WTC11 (cell line): ENCODE data around the gene NXN. TPM values are rescaled to one million over a fixed set of nuclear protein-coding genes. Genes with fewer than 3 reads are reported as not detected.

Experiments
- ATAC-seq: fragments of 200-7000 bp; cut with Tn5 transposase; 2 replicates; pipeline ENCODE4 v1.10.0; 2021; ENCODE audit warnings: mild to moderate bottlenecking, moderate library complexity
- CTCF ChIA-PET: fragments of 300-600 bp; sonication (Branson Sonifier 250); formaldehyde crosslinking; loops from one replicate; lab custom pipeline; 2021; ENCODE audit warnings: antibody characterized with exemption; lab: Charles Lee
- POLR2A ChIA-PET: fragments of 350-600 bp; sonication (Branson Sonifier 250); formaldehyde crosslinking; loops from one replicate; lab custom pipeline; 2021; ENCODE audit warnings: antibody characterized with exemption; lab: Charles Lee
- DNase-seq: peaks from one replicate; pipeline ENCODE4 v3.0.0; 2021; ENCODE audit warnings: low spot score
- H3K27ac Mint-ChIP-seq: 2 replicates; pipeline ENCODE4 v1.8.0; 2021; ENCODE audit warnings: mixed read lengths
- H3K27me3 Mint-ChIP-seq: 2 replicates; pipeline ENCODE4 v1.8.0; 2021; ENCODE audit warnings: low read depth, mild to moderate bottlenecking, moderate library complexity, mixed read lengths
- H3K36me3 Mint-ChIP-seq: 2 replicates; pipeline ENCODE4 v1.8.0; 2021; ENCODE audit warnings: mixed read lengths
- H3K4me1 Mint-ChIP-seq: 2 replicates; pipeline ENCODE4 v1.8.0; 2022; ENCODE audit warnings: mixed read lengths
- H3K4me3 Mint-ChIP-seq: 2 replicates; pipeline ENCODE4 v1.8.0; 2021; ENCODE audit warnings: mild to moderate bottlenecking, moderate library complexity, mixed read lengths
- H3K9me3 Mint-ChIP-seq: 2 replicates; pipeline ENCODE4 v1.8.0; 2021; ENCODE audit warnings: mixed read lengths
- ELF4 ChIP-seq: sonication (generic); formaldehyde crosslinking; IDR thresholded peaks from 2 replicates; pipeline ENCODE4 v1.8.1; 2022; ENCODE audit warnings: low read depth, mild to moderate bottlenecking, moderate library complexity, missing genetic modification reagents
- ETV6 ChIP-seq: sonication (generic); formaldehyde crosslinking; IDR thresholded peaks from 2 replicates; pipeline ENCODE4 v1.8.1; 2022; ENCODE audit warnings: mild to moderate bottlenecking, missing genetic modification reagents
- FOXK1 ChIP-seq: sonication (generic); formaldehyde crosslinking; IDR thresholded peaks from 2 replicates; pipeline ENCODE4 v1.8.0; 2022; ENCODE audit warnings: mild to moderate bottlenecking, moderate library complexity, missing genetic modification reagents
- GTF2I ChIP-seq: fragments of 250-450 bp; sonication (Bioruptor Pico); conservative IDR thresholded peaks from 2 replicates; pipeline ENCODE4 v1.4.0; 2021; ENCODE audit warnings: mild to moderate bottlenecking
- JAZF1 ChIP-seq: fragments of 250-450 bp; sonication (Bioruptor Pico); IDR thresholded peaks from 2 replicates; pipeline ENCODE4 v1.9.0; 2021; ENCODE audit warnings: moderate library complexity, mild to moderate bottlenecking, inconsistent platforms
- NR1H2 ChIP-seq: sonication (generic); formaldehyde crosslinking; IDR thresholded peaks from 2 replicates; pipeline ENCODE4 v1.9.0; 2021; ENCODE audit warnings: mild to moderate bottlenecking, moderate library complexity, missing genetic modification reagents
- TCF7 ChIP-seq: sonication (generic); formaldehyde crosslinking; IDR thresholded peaks from 2 replicates; pipeline ENCODE4 v1.8.0; 2022; ENCODE audit warnings: mild to moderate bottlenecking, low read depth, missing genetic modification reagents, moderate library complexity
- total RNA-seq: library from RNA; stranded (reverse); gene quantifications from 3 replicates; pipeline ENCODE4 v1.2.3, GENCODE V29; 2021
- TF ChIP-seq, protein P1 (sequence below): sonication (generic); formaldehyde crosslinking; IDR thresholded peaks from 2 replicates; pipeline ENCODE4 v1.8.1; 2022; ENCODE audit warnings: mild to moderate bottlenecking, missing genetic modification reagents, moderate library complexity, borderline replicate concordance
- TF ChIP-seq, protein P2 (sequence below): fragments of 250-450 bp; sonication (Bioruptor Pico); IDR thresholded peaks from 2 replicates; pipeline ENCODE4 v1.9.0; 2021; ENCODE audit warnings: moderate library complexity, mild to moderate bottlenecking, inconsistent platforms, borderline replicate concordance
- TF ChIP-seq, protein P3 (sequence below): sonication (generic); formaldehyde crosslinking; IDR thresholded peaks from 2 replicates; pipeline ENCODE4 v1.8.0; 2022; ENCODE audit warnings: mild to moderate bottlenecking, missing genetic modification reagents
- TF ChIP-seq, protein P4 (sequence below): sonication (generic); formaldehyde crosslinking; IDR thresholded peaks from 2 replicates; pipeline ENCODE4 v1.8.0; 2022; ENCODE audit warnings: mild to moderate bottlenecking, missing genetic modification reagents
- TF ChIP-seq, protein P5 (sequence below): fragments of 250-450 bp; sonication (Bioruptor Pico); conservative IDR thresholded peaks from 2 replicates; pipeline ENCODE4 v1.9.0; 2021; ENCODE audit warnings: mild to moderate bottlenecking
- TF ChIP-seq, protein P6 (sequence below): sonication (generic); formaldehyde crosslinking; conservative IDR thresholded peaks from 2 replicates; pipeline ENCODE4 v1.8.1; 2022; ENCODE audit warnings: mild to moderate bottlenecking, missing genetic modification reagents
- TF ChIP-seq, protein P7 (sequence below): sonication (generic); formaldehyde crosslinking; IDR thresholded peaks from 2 replicates; pipeline ENCODE4 v1.8.0; 2022; ENCODE audit warnings: mild to moderate bottlenecking, missing genetic modification reagents
- TF ChIP-seq, protein P8 (sequence below): sonication (generic); formaldehyde crosslinking; IDR thresholded peaks from 2 replicates; pipeline ENCODE4 v1.8.0; 2023; ENCODE audit warnings: mild to moderate bottlenecking, missing genetic modification reagents

NXN gene
- total RNA-seq, 1 experiment from 2014 or later = 96.8 TPM

DNA sequence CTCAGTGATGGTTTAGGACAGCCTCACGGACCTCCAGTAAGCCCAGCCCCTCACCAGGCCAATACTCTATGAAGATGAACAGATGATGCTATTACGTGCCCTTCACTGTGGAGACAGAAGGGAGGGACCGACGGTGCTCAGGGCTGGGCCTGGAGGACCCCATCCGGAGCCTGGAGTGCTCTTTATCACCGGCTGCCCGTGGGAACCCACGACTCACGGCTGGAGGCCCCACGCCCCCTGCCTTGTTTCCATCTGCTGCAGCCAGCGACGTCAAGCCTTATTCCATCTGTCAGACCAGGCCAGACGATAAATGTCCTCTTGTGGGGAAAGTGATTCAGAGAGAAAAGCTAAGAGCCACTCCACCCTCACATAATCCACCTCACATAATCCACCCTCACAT is 13.4 kb upstream of the NXN start (continued):
- TF ChIP-seq, protein P1, sequence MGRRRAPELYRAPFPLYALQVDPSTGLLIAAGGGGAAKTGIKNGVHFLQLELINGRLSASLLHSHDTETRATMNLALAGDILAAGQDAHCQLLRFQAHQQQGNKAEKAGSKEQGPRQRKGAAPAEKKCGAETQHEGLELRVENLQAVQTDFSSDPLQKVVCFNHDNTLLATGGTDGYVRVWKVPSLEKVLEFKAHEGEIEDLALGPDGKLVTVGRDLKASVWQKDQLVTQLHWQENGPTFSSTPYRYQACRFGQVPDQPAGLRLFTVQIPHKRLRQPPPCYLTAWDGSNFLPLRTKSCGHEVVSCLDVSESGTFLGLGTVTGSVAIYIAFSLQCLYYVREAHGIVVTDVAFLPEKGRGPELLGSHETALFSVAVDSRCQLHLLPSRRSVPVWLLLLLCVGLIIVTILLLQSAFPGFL (CRISPR knock-in tag) = no peak
- TF ChIP-seq, protein P2, sequence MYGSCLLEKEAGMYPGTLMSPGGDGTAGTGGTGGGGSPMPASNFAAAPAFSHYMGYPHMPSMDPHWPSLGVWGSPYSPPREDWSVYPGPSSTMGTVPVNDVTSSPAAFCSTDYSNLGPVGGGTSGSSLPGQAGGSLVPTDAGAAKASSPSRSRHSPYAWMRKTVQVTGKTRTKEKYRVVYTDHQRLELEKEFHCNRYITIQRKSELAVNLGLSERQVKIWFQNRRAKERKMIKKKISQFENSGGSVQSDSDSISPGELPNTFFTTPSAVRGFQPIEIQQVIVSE (CRISPR knock-in tag) = no peak
- TF ChIP-seq, protein P3, sequence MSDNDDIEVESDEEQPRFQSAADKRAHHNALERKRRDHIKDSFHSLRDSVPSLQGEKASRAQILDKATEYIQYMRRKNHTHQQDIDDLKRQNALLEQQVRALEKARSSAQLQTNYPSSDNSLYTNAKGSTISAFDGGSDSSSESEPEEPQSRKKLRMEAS (CRISPR knock-in tag) = no peak
- TF ChIP-seq TCF7 (no peak), NR1H2 (CRISPR knock-in tag) (no peak), ETV6 (CRISPR knock-in tag) (no peak)
- TF ChIP-seq, protein P4, sequence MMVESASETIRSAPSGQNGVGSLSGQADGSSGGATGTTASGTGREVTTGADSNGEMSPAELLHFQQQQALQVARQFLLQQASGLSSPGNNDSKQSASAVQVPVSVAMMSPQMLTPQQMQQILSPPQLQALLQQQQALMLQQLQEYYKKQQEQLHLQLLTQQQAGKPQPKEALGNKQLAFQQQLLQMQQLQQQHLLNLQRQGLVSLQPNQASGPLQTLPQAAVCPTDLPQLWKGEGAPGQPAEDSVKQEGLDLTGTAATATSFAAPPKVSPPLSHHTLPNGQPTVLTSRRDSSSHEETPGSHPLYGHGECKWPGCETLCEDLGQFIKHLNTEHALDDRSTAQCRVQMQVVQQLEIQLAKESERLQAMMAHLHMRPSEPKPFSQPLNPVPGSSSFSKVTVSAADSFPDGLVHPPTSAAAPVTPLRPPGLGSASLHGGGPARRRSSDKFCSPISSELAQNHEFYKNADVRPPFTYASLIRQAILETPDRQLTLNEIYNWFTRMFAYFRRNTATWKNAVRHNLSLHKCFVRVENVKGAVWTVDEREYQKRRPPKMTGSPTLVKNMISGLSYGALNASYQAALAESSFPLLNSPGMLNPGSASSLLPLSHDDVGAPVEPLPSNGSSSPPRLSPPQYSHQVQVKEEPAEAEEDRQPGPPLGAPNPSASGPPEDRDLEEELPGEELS (CRISPR knock-in tag) = no peak
- TF ChIP-seq, protein P5, sequence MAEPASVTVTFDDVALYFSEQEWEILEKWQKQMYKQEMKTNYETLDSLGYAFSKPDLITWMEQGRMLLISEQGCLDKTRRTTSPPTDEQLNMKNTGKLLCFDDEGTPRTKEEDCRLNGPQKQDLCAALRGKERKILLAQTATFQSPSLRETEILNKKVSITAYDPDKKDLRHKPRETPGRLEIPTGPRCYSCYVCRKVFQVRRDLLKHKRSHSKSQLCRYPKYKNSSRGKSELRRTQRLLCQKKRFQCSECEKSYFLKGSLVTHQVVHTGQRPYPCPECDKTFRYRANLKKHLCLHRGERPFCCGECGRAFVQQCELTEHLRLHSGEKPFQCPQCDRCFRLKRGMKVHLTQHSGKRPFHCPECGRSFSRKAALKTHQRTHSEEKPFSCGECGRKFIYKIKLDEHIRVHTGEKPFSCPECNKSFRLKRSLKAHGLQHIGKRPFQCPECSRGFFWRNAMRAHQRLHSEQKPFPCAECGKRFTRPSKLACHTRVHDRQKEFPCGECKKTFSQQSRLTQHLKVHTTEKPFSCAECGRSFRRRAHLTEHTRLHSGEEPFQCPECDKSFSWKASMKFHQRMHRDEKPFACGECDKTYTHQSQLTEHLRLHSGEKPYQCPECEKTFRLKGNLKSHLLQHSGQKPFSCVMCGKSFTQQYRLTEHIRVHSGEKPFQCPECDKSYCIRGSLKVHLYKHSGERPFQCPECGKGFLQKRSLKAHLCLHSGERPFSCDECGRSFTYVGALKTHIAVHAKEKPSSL = no peak

DNA sequence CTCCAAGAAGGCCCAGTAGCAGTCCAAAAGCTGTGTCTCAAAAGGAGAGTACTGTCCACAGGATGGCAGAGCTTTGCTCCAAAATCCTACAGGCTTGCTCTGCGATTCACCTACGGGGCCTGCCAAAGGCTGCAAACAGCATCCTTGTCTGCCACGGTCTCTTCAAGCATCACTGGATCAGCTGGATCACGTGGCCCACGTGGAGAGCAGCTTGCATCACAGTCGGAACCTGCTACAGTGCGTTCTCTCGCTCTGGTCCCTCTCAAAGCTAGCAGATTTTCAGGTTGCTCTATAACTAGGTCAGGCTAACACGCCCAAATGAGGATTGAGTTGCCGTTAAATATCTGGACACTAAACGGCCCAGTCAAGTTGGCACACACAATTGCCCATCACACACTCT is 9.0 kb upstream of the NXN start:
- POLR2A ChIA-PET = no interaction called here
- Mint-ChIP-seq H3K4me3 (no peak overlapping the region), H3K27me3 (peaks cover 4% of the 10 kb centered on the region; the same call in 1 of the 2 replicates), H3K27ac (no peak overlapping the region), H3K9me3 (peaks cover 4% of the 10 kb centered on the region; the same call in 1 of the 2 replicates), H3K4me1 (no peaks in the 10 kb centered on the region), H3K36me3 (no peaks in the 10 kb centered on the region)
- CTCF ChIA-PET = interaction anchor here (1.0 kb wide), 1 partner anchor 67 kb away, joined by 4 read pairs; no protein-coding TSS in a partner anchor
- TF ChIP-seq, protein P6, sequence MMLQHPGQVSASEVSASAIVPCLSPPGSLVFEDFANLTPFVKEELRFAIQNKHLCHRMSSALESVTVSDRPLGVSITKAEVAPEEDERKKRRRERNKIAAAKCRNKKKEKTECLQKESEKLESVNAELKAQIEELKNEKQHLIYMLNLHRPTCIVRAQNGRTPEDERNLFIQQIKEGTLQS (CRISPR knock-in tag) = no peak
- TF ChIP-seq ELF4 (no peak), JAZF1 (CRISPR knock-in tag) (no peak), FOXK1 (CRISPR knock-in tag) (no peak), GTF2I (no peak)
- TF ChIP-seq, protein P7, sequence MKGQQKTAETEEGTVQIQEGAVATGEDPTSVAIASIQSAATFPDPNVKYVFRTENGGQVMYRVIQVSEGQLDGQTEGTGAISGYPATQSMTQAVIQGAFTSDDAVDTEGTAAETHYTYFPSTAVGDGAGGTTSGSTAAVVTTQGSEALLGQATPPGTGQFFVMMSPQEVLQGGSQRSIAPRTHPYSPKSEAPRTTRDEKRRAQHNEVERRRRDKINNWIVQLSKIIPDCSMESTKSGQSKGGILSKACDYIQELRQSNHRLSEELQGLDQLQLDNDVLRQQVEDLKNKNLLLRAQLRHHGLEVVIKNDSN = no peak
- TF ChIP-seq, protein P8, sequence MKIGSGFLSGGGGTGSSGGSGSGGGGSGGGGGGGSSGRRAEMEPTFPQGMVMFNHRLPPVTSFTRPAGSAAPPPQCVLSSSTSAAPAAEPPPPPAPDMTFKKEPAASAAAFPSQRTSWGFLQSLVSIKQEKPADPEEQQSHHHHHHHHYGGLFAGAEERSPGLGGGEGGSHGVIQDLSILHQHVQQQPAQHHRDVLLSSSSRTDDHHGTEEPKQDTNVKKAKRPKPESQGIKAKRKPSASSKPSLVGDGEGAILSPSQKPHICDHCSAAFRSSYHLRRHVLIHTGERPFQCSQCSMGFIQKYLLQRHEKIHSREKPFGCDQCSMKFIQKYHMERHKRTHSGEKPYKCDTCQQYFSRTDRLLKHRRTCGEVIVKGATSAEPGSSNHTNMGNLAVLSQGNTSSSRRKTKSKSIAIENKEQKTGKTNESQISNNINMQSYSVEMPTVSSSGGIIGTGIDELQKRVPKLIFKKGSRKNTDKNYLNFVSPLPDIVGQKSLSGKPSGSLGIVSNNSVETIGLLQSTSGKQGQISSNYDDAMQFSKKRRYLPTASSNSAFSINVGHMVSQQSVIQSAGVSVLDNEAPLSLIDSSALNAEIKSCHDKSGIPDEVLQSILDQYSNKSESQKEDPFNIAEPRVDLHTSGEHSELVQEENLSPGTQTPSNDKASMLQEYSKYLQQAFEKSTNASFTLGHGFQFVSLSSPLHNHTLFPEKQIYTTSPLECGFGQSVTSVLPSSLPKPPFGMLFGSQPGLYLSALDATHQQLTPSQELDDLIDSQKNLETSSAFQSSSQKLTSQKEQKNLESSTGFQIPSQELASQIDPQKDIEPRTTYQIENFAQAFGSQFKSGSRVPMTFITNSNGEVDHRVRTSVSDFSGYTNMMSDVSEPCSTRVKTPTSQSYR (CRISPR knock-in tag) = no peak
- ATAC-seq (no peak), DNase-seq (no peak)
